ENCODE data around the gene RAPGEF4. TPM values are rescaled to one million over a fixed set of nuclear protein-coding genes. Genes with fewer than 3 reads are reported as not detected.

Gene RAPGEF4
- total RNA-seq, 4 donors from 2014 or later = 3.6 to 12.0 (median 6.7) TPM

DNA sequence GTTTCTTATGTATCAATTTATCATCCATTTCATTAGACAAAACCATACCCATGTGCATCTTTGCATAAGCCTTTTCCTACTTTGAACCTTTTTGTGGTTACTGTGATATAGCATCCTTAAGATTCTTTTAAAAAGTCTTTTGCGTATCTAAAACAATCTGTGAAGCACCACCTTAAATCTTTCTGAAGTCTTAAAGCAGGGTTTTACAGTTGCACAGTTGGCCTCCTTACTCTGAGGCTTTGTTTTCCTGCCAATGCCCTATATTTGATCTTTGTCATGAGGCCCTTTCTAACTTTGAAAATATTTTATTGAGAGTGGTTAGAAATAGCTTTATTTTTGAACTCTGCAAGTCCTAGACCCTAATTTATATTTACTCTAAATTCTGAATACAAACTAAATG is 176.6 kb downstream of the RAPGEF4 start:
- H3K4me1 ChIP-seq = no peaks in the 10 kb centered on the region
- no peak overlapping the region for H3K27ac ChIP-seq
- DNase-seq (ENCODE audit: low spot score in 2 of 2) = no peak
- no peaks in the 10 kb centered on the region for H3K27me3 ChIP-seq
- no peak overlapping the region for H3K4me3 ChIP-seq
- TF ChIP-seq POLR2A (IDR thresholded peaks at IDR 0.05) = no peak
- no peak for TF ChIP-seq EP300 (IDR thresholded peaks at IDR 0.05)
- TF ChIP-seq, protein P1, sequence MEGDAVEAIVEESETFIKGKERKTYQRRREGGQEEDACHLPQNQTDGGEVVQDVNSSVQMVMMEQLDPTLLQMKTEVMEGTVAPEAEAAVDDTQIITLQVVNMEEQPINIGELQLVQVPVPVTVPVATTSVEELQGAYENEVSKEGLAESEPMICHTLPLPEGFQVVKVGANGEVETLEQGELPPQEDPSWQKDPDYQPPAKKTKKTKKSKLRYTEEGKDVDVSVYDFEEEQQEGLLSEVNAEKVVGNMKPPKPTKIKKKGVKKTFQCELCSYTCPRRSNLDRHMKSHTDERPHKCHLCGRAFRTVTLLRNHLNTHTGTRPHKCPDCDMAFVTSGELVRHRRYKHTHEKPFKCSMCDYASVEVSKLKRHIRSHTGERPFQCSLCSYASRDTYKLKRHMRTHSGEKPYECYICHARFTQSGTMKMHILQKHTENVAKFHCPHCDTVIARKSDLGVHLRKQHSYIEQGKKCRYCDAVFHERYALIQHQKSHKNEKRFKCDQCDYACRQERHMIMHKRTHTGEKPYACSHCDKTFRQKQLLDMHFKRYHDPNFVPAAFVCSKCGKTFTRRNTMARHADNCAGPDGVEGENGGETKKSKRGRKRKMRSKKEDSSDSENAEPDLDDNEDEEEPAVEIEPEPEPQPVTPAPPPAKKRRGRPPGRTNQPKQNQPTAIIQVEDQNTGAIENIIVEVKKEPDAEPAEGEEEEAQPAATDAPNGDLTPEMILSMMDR (IDR thresholded peaks at IDR 0.05) = no peak
- WGBS, 2 donors = 78 to 84% methylated on average over 1 of the region's 1 CpG
- H3K9me3 ChIP-seq = no peaks in the 10 kb centered on the region
- H3K36me3 ChIP-seq = no peaks in the 10 kb centered on the region

- H3K27me3 ChIP-seq = no peaks in the 10 kb centered on the region
- no peak for TF ChIP-seq EP300 (IDR thresholded peaks at IDR 0.05)
- TF ChIP-seq POLR2A (IDR thresholded peaks at IDR 0.05) = no peak
- TF ChIP-seq, protein P1 (IDR thresholded peaks at IDR 0.05) = no peak
- no peaks in the 10 kb centered on the region for H3K9me3 ChIP-seq
- no peak overlapping the region for H3K4me3 ChIP-seq
- no peaks in the 10 kb centered on the region for H3K36me3 ChIP-seq
- H3K27ac ChIP-seq = no peak overlapping the region
- 91 to 95% methylated on average over 6 of the region's 6 CpGs for WGBS, 2 donors
- H3K4me1 ChIP-seq = no peaks in the 10 kb centered on the region
- no peak for DNase-seq (ENCODE audit: low spot score in 2 of 2)
These were observed 178.8 kb downstream of the RAPGEF4 start for GRCh38 chr2:172914341-172915008.

DNA sequence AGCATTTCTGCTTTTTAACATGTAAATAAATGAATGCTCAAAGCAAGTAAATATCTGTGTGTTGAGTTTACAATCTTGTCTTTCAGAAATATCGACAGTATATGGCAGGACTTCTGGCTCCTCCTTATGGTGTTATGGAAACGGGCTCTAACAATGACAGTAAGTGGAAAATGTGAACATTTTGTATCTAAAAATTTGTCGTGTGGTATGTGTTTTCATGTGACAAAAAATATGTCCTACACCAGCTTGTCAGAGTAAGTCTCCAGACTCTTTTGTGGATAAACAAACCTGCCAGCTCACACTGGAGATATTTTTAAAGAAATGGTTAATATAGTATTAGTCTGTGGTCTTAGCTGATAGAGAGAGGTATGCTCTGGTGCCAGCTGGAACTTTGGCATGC is 182.1 kb downstream of the RAPGEF4 start:
- 61 to 63% methylated on average over 3 of the region's 3 CpGs for WGBS, 2 donors
- Histone ChIP-seq H3K36me3 (no peaks in the 10 kb centered on the region), H3K4me1 (no peaks in the 10 kb centered on the region), H3K9me3 (no peaks in the 10 kb centered on the region), H3K27me3 (no peaks in the 10 kb centered on the region), H3K4me3 (no peak overlapping the region), H3K27ac (no peak overlapping the region)
- TF ChIP-seq, protein P1 (IDR thresholded peaks at IDR 0.05) = no peak
- TF ChIP-seq POLR2A (IDR thresholded peaks at IDR 0.05) (no peak), EP300 (IDR thresholded peaks at IDR 0.05) (no peak)
- no peak for DNase-seq (ENCODE audit: low spot score in 2 of 2)

DNA sequence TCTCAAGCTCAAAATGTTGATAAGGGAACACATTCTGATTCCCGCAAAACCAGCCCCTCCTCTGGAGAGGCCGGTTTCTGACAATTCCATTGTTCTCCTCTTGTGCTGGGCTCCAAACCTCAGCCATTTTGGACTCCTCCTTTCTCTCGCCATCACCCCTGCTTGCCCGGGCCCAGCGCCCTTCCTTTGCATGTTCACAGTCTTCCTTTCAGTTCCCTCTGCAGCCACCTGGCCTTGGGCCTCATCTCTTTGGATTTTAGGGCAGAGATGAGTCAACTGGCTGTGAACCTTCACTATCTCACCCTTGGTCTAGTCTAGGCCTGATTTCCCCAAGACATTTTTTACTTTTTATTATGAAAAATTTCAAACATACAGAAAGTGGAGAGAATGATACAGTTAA is 184.1 kb downstream of the RAPGEF4 start:
- H3K27me3 ChIP-seq = no peaks in the 10 kb centered on the region
- H3K27ac ChIP-seq = no peak overlapping the region
- no peak for DNase-seq (ENCODE audit: low spot score in 2 of 2)
- no peak overlapping the region for H3K4me3 ChIP-seq
- TF ChIP-seq, protein P1 (IDR thresholded peaks at IDR 0.05) = no peak
- TF ChIP-seq EP300 (IDR thresholded peaks at IDR 0.05) = no peak
- TF ChIP-seq POLR2A (IDR thresholded peaks at IDR 0.05) = no peak
- H3K4me1 ChIP-seq = no peaks in the 10 kb centered on the region
- WGBS, 2 donors = 87 to 95% methylated on average over 5 of the region's 5 CpGs
- no peaks in the 10 kb centered on the region for H3K36me3 ChIP-seq
- H3K9me3 ChIP-seq = no peaks in the 10 kb centered on the region

GRCh38 chr2:172921532-172922236 is 186.0 kb downstream of the RAPGEF4 start:
- Histone ChIP-seq H3K9me3 (no peaks in the 10 kb centered on the region), H3K4me1 (peaks cover 0 to 3% (median 0%) of the 10 kb centered on the region in 4 donors), H3K27ac (no peak overlapping the region), H3K4me3 (no peak overlapping the region), H3K36me3 (no peaks in the 10 kb centered on the region), H3K27me3 (no peaks in the 10 kb centered on the region)
- 78 to 92% methylated on average over 6 of the region's 6 CpGs for WGBS, 2 donors
- TF ChIP-seq, protein P1 (IDR thresholded peaks at IDR 0.05) = no peak
- TF ChIP-seq POLR2A (IDR thresholded peaks at IDR 0.05) (no peak), EP300 (IDR thresholded peaks at IDR 0.05) (no peak)
- DNase-seq (ENCODE audit: low spot score in 2 of 2) = no peak

Data from tibial nerve (tissue), 4 donors.